MV-4-11 (cell line): ENCODE measurements around the gene HGFAC.
"Not testable (repeated sequence)": the region's sequence is repeated elsewhere in the genome, so short reads cannot be mapped to it uniquely, and the experiment has no call there.

Experiments used
- DNase-seq: peaks from one replicate; lab custom pipeline; 2025; lab: John Stamatoyannopoulos, UW

Gene HGFAC

GRCh38 chr4:3411190-3411589 lies 30.6 kb upstream of the HGFAC start:
- DNase-seq, result not testable (repeated sequence)

- no peak for DNase-seq
Measured at GRCh38 chr4:3411676-3412075, 30.1 kb upstream of the HGFAC start.

GRCh38 chr4:3412257-3413020 lies 29.3 kb upstream of the HGFAC start:
- DNase-seq, result no peak

DNA sequence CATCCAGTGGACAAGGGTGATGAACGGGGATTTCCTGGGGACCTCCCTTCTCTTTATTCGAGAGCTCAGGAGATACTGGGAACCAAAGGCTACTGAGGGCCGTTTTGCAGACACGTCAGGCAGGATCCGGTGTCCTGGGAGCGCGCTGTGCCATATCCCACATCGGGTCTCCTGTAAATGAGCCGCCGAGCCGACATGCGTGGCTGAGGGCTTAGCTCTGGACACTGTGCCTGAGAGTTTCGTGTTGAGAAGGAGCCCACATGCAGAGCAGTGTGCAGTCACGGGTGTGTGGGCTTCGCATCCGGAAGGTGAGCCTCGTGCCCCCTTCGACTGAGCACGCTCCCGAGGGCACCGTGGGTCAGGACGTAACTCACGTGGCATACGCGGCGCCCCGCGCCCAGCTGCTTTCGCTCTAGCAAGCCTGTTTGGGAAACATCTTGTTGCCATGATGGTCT lies 28.5 kb upstream of the HGFAC start:
- no peak for DNase-seq

GRCh38 chr4:3413675-3414420 lies 27.9 kb upstream of the HGFAC start:
- no peak for DNase-seq

GRCh38 chr4:3414421-3415279 lies 27.1 kb upstream of the HGFAC start:
- DNase-seq, result peak; percentile 89

- no peak for DNase-seq
Measured at GRCh38 chr4:3415471-3416141, 26.2 kb upstream of the HGFAC start.

DNA sequence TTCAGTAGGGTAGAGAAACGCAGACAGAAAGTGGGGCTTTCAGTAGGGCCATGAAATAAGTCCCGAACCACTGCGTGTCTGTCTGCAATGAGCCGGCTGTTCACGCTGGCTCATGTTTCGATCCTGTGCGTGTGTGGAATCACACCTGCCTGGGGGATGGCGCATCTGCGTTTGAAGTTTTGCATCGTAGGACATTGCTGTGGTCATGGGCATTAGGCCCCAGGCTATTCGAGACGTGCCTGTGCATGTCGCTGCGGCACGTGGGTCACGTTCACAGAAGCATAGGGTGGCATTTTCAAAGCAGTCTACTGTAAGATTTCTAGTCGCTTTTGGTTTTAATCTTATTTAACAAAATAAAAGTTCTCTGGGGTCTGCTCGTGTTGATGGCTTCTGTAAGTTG lies 25.5 kb upstream of the HGFAC start:
- DNase-seq, result no peak

GRCh38 chr4:3416821-3417221 lies 24.9 kb upstream of the HGFAC start:
- DNase-seq, result no peak

DNA sequence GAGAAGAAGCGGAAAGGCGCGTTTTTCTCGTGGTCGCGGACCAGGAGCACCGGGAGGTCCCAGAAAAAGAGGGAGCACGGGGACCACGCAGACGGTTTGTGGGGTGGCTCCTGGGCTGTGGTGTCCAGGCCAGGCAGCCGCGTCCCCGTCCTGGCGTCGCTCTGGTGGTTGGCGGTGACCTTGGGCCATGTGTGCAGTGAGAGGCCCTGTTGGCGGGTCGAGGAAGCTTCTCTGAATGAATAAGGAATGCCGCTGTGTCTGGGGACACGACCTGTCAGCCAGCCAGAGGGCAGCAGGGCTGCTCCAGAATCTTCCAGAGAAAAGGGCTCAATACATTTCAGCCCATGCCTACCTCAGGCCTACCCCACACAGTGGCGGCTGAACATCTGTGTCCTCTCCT lies 24.3 kb upstream of the HGFAC start:
- DNase-seq, result no peak

DNA sequence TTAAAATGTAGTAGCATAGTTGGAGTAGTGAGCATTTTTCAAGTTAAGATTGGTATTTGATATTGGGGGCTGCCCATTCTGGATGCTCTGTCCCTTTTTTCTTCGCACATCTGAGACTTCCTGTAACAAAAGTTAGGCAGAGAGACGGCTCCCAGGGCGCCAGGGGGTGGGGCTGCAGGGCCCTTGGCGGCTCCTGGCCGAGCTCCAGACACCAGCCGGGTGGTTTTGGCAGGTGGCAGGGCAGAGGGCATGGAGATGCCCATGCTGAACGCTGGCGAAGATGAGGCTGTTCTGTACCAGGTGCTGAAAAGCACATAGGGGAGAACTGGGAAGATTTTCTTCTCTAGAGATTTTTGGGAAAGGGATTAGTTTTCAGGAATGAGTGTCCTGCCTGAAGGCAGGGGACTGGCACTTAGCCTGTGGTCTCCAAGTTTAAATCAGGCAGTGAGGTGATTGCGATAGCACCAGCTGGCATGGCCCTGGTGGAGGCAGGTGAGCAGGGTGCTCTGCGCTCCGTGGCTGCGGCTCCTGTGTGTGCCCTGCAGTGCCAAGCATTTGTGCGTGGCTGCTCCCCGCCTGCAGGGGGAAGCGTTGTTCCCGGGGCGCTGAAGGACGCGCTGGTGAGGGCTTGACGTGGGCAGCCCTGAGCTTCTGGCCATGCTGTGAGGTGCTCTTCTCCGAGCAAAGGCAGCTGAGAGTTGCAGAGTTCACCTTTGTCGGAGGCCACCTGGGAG lies 23.6 kb upstream of the HGFAC start:
- no peak for DNase-seq

GRCh38 chr4:3419836-3420605 lies 21.7 kb upstream of the HGFAC start:
- DNase-seq, result no peak

DNA sequence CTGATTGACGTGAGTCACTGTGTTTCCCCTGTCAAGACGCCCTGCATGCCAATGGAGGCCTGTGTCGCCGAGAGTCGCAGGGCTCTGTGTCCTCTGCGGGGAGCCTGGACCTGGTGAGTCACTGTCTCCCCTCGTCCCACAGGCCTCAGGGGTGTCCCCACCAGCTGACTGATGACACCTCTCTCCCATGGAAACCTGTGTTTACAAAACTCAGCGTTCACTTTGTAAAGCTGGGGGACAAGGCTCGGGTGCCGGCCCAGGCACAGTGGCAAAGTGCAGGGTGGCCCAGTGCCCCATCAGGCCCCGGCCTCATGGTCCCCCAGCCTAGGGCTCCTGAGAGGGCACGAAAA lies 21.2 kb upstream of the HGFAC start:
- no peak for DNase-seq

GRCh38 chr4:3420956-3421355 lies 20.8 kb upstream of the HGFAC start:
- no peak for DNase-seq

DNA sequence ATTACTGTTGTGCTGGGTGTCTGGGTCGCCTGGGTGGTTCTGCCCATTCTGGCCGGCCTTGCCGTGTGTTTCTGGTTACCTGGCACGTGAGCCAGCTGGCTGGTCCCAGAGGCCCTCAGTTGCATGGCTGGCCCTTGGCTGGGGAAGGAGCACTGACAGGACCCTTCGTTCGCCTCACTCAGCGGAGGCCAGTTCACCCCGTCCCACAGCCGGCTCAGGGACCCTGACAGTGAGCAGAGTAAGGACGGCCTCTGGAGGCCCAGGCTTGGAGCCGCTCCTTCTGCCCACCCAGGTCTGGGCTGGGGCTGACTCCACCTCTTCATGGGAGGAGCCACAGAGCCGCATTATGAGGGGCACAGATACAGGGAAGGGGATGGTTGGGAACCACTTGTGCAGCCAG lies 20.3 kb upstream of the HGFAC start:
- no peak for DNase-seq

GRCh38 chr4:3422241-3422801 lies 19.4 kb upstream of the HGFAC start:
- no peak for DNase-seq

- no peak for DNase-seq
Measured at GRCh38 chr4:3422808-3423297, 18.9 kb upstream of the HGFAC start.

DNA sequence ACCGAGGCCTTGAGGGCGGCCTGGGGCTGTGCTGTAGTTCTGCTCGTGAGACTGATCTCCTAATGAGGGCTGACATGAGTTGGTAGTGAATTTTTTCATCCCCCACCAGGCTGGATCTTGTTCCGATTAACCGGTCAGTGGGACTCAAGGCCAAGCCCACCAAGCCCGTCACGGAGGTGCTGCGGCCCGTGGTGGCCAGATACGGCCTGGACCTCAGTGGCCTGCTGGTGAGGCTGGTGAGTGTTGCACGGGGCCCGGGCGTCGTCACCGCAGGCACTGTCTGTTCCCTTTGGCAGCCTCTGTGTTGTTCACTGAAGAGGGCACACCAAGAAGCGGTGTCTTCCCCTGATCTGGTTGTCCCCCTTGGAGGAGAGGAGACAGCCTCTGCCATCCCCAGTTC lies 18.4 kb upstream of the HGFAC start:
- no peak for DNase-seq

- no peak for DNase-seq
Measured at GRCh38 chr4:3423952-3424351, 17.8 kb upstream of the HGFAC start.

DNA sequence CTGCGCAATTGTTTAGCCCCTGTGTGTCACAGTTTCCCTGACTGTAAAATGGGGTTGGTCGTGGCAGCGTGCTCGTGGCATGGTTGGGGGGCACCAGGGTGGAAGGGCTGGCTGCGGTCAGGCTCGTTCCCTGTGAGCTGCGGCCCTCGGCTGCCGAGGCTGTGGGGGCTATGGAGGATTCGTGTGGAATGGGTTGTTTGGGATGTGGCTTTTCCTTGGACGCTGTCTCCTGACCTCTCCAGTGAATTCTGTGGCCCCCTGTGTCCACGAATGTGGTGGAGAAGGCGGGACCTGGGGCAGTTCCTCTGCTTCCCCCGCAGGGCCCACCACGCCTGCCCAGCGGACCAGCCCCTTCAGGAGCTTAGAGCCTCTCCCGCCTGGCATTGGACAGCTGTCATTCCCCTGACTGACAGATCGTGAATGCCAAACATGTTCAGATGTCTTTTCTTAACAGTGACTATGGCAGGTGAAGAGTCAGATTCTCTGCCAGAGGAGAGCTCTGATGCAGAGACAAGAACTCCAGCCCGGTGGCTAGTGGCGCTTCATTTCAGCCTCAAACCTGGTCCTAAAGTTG lies 17.2 kb upstream of the HGFAC start:
- DNase-seq, result no peak
